Mesenchymal stem cell (in vitro differentiated cells and primary cell): ENCODE results near the gene NDUFB7.
"Not testable (repeated sequence)": the region's sequence is repeated elsewhere in the genome, so short reads cannot be mapped to it uniquely, and the experiment has no call there.

ENCODE experiments used
- DNase-seq: peaks from one replicate; pipeline ENCODE4 v3.0.0-alpha.2; 2013
- H2AFZ ChIP-seq: one replicate; pipeline ENCODE4 v1.6.1; 2013; ENCODE audit warnings: low read depth, mild to moderate bottlenecking, control low read depth, inconsistent platforms, low read length, moderate library complexity
- H2AK5ac ChIP-seq: 2 replicates; pipeline ENCODE4 v1.6.1; 2013; ENCODE audit warnings: low read length, moderate library complexity, mild to moderate bottlenecking, inconsistent platforms; ENCODE audit not compliant: severe bottlenecking
- H2BK120ac ChIP-seq: one replicate; pipeline ENCODE4 v1.6.1; 2013; ENCODE audit warnings: low read depth, mild to moderate bottlenecking, inconsistent platforms, low read length, moderate library complexity
- H2BK12ac ChIP-seq, 2 experiments: one replicate each; pipeline ENCODE4 v1.6.1; 2013; ENCODE audit warnings: inconsistent platforms in 2 of 2, low read length in 2 of 2, mild to moderate bottlenecking in 2 of 2, moderate library complexity in 2 of 2, control low read depth in 1 of 2
- H2BK15ac ChIP-seq: one replicate; pipeline ENCODE4 v1.6.1; 2013; ENCODE audit warnings: mild to moderate bottlenecking, low read depth, inconsistent platforms; ENCODE audit not compliant: poor library complexity, severe bottlenecking
- H2BK5ac ChIP-seq: 2 replicates; pipeline ENCODE4 v1.6.1; 2013; ENCODE audit warnings: low read depth, mild to moderate bottlenecking, low read length, control low read depth, inconsistent platforms; ENCODE audit not compliant: poor library complexity, severe bottlenecking
- H3K14ac ChIP-seq, 2 experiments: one replicate each; pipeline ENCODE4 v1.6.1; 2013; ENCODE audit warnings: inconsistent platforms in 2 of 2, low read length in 2 of 2, control low read depth in 1 of 2, mild to moderate bottlenecking in 1 of 2, moderate library complexity in 1 of 2
- H3K18ac ChIP-seq, 2 experiments: one replicate each; pipeline ENCODE4 v1.6.1; 2013; ENCODE audit warnings: inconsistent platforms in 2 of 2, low read length in 2 of 2, control low read depth in 1 of 2, low read depth in 1 of 2, mild to moderate bottlenecking in 1 of 2
- H3K23ac ChIP-seq, 2 experiments: one replicate each; pipeline ENCODE4 v1.6.1; 2013; ENCODE audit warnings: inconsistent platforms in 2 of 2, low read length in 2 of 2, mild to moderate bottlenecking in 2 of 2, moderate library complexity in 2 of 2, control low read depth in 1 of 2
- H3K27ac ChIP-seq: 2 replicates; pipeline ENCODE4 v1.5.1; 2013; ENCODE audit warnings: mild to moderate bottlenecking, moderate library complexity, low read length, control low read depth, inconsistent platforms; ENCODE audit not compliant: poor library complexity, severe bottlenecking
- H3K27me3 ChIP-seq, 2 experiments: 2 replicates each; pipeline versions ENCODE4 v1.6.1 to v1.7.0; 2013; ENCODE audit warnings: low read length in 2 of 2, mild to moderate bottlenecking in 2 of 2, moderate library complexity in 2 of 2, control low read depth in 1 of 2, inconsistent platforms in 1 of 2; ENCODE audit not compliant: control insufficient read depth in 1 of 2, insufficient read depth in 1 of 2
- H3K36me3 ChIP-seq, 2 experiments: 2 replicates each; pipeline versions ENCODE4 v1.6.1 to v1.7.0; 2013; ENCODE audit warnings: low read length in 2 of 2, control low read depth in 1 of 2, inconsistent platforms in 1 of 2, low read depth in 1 of 2, mild to moderate bottlenecking in 1 of 2; ENCODE audit not compliant: insufficient read depth in 2 of 2, control insufficient read depth in 1 of 2
- H3K4ac ChIP-seq, 2 experiments: one replicate each; pipeline ENCODE4 v1.6.1; 2013; ENCODE audit warnings: inconsistent platforms in 2 of 2, low read length in 2 of 2, mild to moderate bottlenecking in 2 of 2, moderate library complexity in 2 of 2, control low read depth in 1 of 2, low read depth in 1 of 2
- H3K4me1 ChIP-seq: 2 replicates; pipeline ENCODE4 v1.6.1; 2013; ENCODE audit warnings: low read depth, low read length, control low read depth; ENCODE audit not compliant: control insufficient read depth, insufficient read depth
- H3K4me2 ChIP-seq: 2 replicates; pipeline ENCODE4 v1.6.1; 2013; ENCODE audit warnings: low read length, mild to moderate bottlenecking, inconsistent platforms; ENCODE audit not compliant: poor library complexity, severe bottlenecking
- H3K4me3 ChIP-seq, 2 experiments: 2 replicates each; pipeline versions ENCODE4 v1.5.1 to v1.7.0; 2013; ENCODE audit warnings: low read length in 2 of 2, mild to moderate bottlenecking in 2 of 2, control low read depth in 1 of 2, low read depth in 1 of 2; ENCODE audit not compliant: insufficient read depth in 1 of 2
- H3K79me1 ChIP-seq: replicated peaks from 2 replicates; pipeline ENCODE4 v1.6.1; 2013; ENCODE audit warnings: mild to moderate bottlenecking, control low read depth, low read length, inconsistent platforms; ENCODE audit not compliant: poor library complexity, severe bottlenecking
- H3K9ac ChIP-seq: 2 replicates; pipeline ENCODE4 v1.7.0; 2013; ENCODE audit warnings: mild to moderate bottlenecking, low read length, moderate library complexity
- H3K9me3 ChIP-seq: 2 replicates; pipeline ENCODE4 v1.7.0; 2013; ENCODE audit warnings: mild to moderate bottlenecking, low read length; ENCODE audit not compliant: control insufficient read depth
- H4K8ac ChIP-seq: one replicate; pipeline ENCODE4 v1.6.1; 2013; ENCODE audit warnings: inconsistent platforms, mild to moderate bottlenecking, low read length, moderate library complexity
- H4K91ac ChIP-seq: one replicate; pipeline ENCODE4 v1.6.1; 2013; ENCODE audit warnings: mild to moderate bottlenecking, low read length, inconsistent platforms
- WGBS: methylation state at CpG from one replicate; pipeline ENCODE4 v1.1.7; 2013; ENCODE audit warnings: mixed read lengths; 5-methylcytosine and 5-hydroxymethylcytosine counted together

The NDUFB7 gene

DNA sequence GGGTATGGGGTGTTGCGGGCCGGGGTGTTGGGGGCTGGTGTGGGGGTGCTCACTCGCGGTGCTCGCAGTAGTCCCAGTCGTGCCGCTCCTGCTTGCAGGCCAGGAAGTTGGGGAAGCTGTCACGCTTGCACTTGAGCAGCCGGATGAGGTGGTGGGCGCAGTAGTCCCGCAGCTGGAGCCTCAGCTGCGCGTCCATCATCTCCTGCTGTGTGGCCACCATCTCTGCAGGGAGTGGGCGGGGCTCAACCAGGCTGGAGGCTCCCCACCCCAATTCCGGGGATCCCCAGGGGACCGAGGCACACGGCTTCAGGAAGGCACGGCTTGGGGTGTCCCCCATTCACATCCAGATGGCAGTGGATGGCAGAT lies 5.2 kb downstream of the NDUFB7 start:
- Histone ChIP-seq H2BK5ac (no peak overlapping the region), H3K9me3 (no peaks in the 10 kb centered on the region), H2AFZ (no peak overlapping the region), H3K4me3 (no peak overlapping the region), H2BK120ac (no peak overlapping the region), H3K18ac (no peak overlapping the region), H4K8ac (no peak overlapping the region), H3K27me3 (no peaks in the 10 kb centered on the region), H4K91ac (no peak overlapping the region), H3K14ac (no peak overlapping the region), H2BK12ac (no peak overlapping the region), H2BK15ac (no peak overlapping the region), H3K4me2 (no peak overlapping the region), H3K27ac (no peak overlapping the region), H3K23ac (no peak overlapping the region), H3K36me3 (peaks cover 18 to 69% of the 10 kb centered on the region in 2 experiments), H3K9ac (no peak overlapping the region), H3K4me1 (peaks cover 32% of the 10 kb centered on the region), H3K79me1 (peaks cover 38% of the 10 kb centered on the region), H3K4ac (no peak overlapping the region), H2AK5ac (no peak overlapping the region)
- no peak for DNase-seq
- WGBS: 96% methylated on average over 18 of the region's 18 CpGs

DNA sequence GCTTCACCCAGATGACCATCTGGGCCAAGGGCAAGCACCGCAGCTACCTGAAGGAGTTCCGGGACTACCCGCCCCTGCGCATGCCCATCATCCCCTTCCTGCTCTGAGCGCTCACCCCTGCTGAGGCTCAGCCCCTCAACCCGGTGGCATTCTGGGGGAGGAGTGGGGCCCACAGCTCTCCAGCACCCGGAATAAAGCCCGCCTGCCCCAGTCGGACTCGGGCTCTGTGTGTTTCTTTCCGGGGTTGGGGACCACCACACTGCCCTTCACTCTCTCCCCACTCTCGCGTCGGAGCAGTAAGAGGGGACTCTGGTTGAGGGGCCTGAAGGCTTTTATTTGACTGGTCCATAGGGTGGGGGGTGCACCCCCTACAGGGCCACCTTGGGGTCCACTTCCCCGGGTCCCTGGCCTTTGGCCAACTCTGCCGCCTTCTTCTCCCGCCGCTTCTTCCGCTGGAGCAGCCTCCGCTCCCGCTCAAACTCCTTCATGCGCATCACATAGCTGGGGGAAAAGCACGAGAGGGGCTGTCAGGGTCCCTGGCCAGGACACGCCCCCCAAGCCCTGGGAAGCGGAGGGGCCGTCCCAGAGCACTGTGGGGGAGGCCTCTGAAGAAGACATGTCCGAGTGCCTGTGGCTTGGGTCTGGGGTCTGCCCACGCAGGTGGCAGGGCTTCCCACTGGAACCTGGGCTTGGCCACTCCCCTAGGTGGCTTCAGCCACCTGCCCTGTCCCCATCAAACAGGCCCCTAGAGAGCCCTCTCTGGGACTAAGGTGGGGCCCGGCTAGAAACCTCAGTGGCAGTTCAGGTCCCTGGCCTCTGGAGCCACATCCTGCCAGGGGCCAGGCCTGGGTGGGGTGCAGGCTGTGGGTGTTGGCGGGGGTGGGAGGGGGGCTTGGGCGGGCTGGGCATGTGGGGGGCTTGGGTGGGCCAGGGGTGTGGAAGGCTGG lies 5.8 kb downstream of the NDUFB7 start:
- no peaks in the 10 kb centered on the region for H3K27me3 ChIP-seq
- H3K36me3 ChIP-seq: peaks cover 18 to 69% of the 10 kb centered on the region in 2 experiments
- H2AK5ac ChIP-seq: no peak overlapping the region
- peaks cover 35% of the 10 kb centered on the region for H3K4me1 ChIP-seq
- no peak overlapping the region for H3K4me2 ChIP-seq
- H3K4ac ChIP-seq: no peak overlapping the region
- H3K23ac ChIP-seq: no peak overlapping the region
- H4K8ac ChIP-seq: no peak overlapping the region
- H2BK5ac ChIP-seq: no peak overlapping the region
- no peak overlapping the region for H4K91ac ChIP-seq
- H2BK120ac ChIP-seq: no peak overlapping the region
- H3K9ac ChIP-seq: no peak overlapping the region
- H3K18ac ChIP-seq: no peak overlapping the region
- peak overlapping the region in 1 of 2 experiments; percentile 2 for H3K4me3 ChIP-seq
- no peak overlapping the region for H2BK12ac ChIP-seq
- H3K14ac ChIP-seq: no peak overlapping the region
- 94% methylated on average over 20 of the region's 31 CpGs for whole genome bisulfite sequencing
- H3K27ac ChIP-seq: no peak overlapping the region
- no peak overlapping the region for H2BK15ac ChIP-seq
- no peak overlapping the region for H2AFZ ChIP-seq
- peaks cover 40% of the 10 kb centered on the region for H3K79me1 ChIP-seq
- DNase-seq: no peak
- H3K9me3 ChIP-seq: no peaks in the 10 kb centered on the region

DNA sequence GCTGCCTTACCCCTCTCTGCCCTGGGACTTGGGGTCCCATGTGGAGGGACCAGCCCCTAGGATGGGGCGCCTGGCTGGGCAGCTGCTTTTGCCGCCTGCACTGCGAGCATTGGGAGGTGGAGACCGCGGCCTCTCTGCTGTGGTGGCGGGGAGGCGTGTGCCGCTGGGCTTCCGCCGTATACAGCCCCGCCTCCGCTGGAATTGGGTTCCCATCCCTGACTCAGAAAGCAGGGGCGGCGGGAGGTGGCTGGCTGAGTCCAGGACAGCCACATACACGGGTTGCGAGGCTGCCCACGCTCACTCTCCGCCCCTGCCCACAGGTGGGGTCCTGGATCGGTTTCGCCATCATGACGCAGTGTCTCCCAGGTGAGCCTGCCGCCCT lies 6.6 kb downstream of the NDUFB7 start:
- Histone ChIP-seq H3K4me3 (no peak overlapping the region), H3K9me3 (no peaks in the 10 kb centered on the region), H2BK15ac (peak overlapping the region; percentile 15), H3K4me2 (no peak overlapping the region), H3K27ac (no peak overlapping the region), H2BK5ac (no peak overlapping the region), H4K8ac (peak overlapping the region; percentile 45), H3K27me3 (no peaks in the 10 kb centered on the region), H3K4ac (no peak overlapping the region), H2BK12ac (no peak overlapping the region), H3K4me1 (peaks cover 36% of the 10 kb centered on the region), H2AK5ac (no peak overlapping the region), H3K9ac (no peak overlapping the region), H3K36me3 (peaks cover 18 to 69% of the 10 kb centered on the region in 2 experiments), H2BK120ac (no peak overlapping the region), H2AFZ (no peak overlapping the region), H3K79me1 (peaks cover 47% of the 10 kb centered on the region), H4K91ac (no peak overlapping the region), H3K23ac (no peak overlapping the region), H3K18ac (no peak overlapping the region), H3K14ac (no peak overlapping the region)
- WGBS: 96% methylated on average over 21 of the region's 22 CpGs
- DNase-seq: no peak

DNA sequence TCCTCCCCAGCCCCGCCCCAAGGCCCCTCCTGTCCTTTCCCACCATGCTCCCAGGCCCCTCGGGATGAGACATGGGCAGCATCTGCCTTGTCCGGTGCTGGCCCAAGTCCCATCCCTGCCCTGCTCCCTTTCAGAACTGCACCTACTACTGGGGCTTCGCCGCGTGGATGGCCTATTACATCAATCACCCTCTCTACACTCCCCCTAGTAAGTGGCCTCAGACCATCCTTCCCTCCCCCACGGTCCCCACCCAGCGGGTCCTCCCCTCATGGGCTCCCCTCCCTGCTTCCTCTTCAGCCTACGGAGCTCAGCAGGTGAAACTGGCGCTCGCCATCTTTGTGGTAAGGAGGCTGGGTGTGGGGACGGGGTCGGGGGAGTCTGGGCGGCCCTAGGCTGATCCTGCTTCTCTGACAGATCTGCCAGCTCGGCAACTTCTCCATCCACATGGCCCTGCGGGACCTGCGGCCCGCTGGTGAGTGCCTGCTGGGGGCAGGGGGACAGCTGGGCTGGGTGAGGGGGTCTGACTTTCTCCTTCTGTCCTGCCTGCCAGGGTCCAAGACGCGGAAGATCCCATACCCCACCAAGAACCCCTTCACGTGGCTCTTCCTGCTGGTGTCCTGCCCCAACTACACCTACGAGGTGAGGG lies 7.1 kb downstream of the NDUFB7 start:
- not testable (repeated sequence) for H3K9me3 ChIP-seq, H3K4me2 ChIP-seq, H3K23ac ChIP-seq, H3K18ac ChIP-seq, H3K9ac ChIP-seq, H3K4ac ChIP-seq, H3K27me3 ChIP-seq, H4K8ac ChIP-seq, H3K27ac ChIP-seq, H2BK5ac ChIP-seq, H3K4me3 ChIP-seq, DNase-seq, H2BK15ac ChIP-seq, H2BK120ac ChIP-seq, H2AK5ac ChIP-seq, H3K14ac ChIP-seq, H2BK12ac ChIP-seq, H2AFZ ChIP-seq, H4K91ac ChIP-seq
- 96% methylated on average over 15 of the region's 22 CpGs for WGBS
- Histone ChIP-seq H3K36me3 (peaks cover 18 to 71% of the 10 kb centered on the region in 2 experiments), H3K79me1 (peaks cover 49% of the 10 kb centered on the region), H3K4me1 (peaks cover 40% of the 10 kb centered on the region)
